ENCODE results near the gene UQCRFS1. TPM values are rescaled to one million over a fixed set of nuclear protein-coding genes. Genes with fewer than 3 reads are reported as not detected.
"Not testable (repeated sequence)": the region's sequence is repeated elsewhere in the genome, so short reads cannot be mapped to it uniquely, and the experiment has no call there.

The UQCRFS1 gene
- total RNA-seq, 1 experiment from 2014 or later: 60.6 TPM

- DNase-seq (no peak), ATAC-seq (no peak)
- POLR2A ChIA-PET (ENCODE audit: unreplicated experiment): no interaction called here
- Histone ChIP-seq H4K20me1 (ENCODE audit: low read length) (no peaks in the 10 kb centered on the region), H3K4me3 (ENCODE audit: low read length) (no peak overlapping the region), H2AFZ (ENCODE audit: low read length) (no peak overlapping the region), H3K27ac (ENCODE audit: low read length) (no peak overlapping the region), H3K27me3 (ENCODE audit: low read length) (no peaks in the 10 kb centered on the region), H3K9me3 (ENCODE audit: low read length) (no peaks in the 10 kb centered on the region), H3K9me2 (replicated peaks; ENCODE audit: low read length) (no peaks in the 10 kb centered on the region), H3K4me1 (ENCODE audit: insufficient read depth, low read length) (no peaks in the 10 kb centered on the region), H3F3A (ENCODE audit: low read length, unreplicated experiment) (no peaks in the 10 kb centered on the region), H3K36me3 (ENCODE audit: low read depth, low read length) (no peaks in the 10 kb centered on the region), H3K9ac (ENCODE audit: low read length) (no peak overlapping the region), H3K79me2 (ENCODE audit: low read length) (no peaks in the 10 kb centered on the region), H3K4me2 (ENCODE audit: low read length) (no peak overlapping the region)
- CTCF ChIA-PET: no interaction called here
- BruUV-seq (replicated peaks): no TSS peak
- intact Hi-C loops (cut with micrococcal nuclease): no loop called here
- TF ChIP-seq EZH2phosphoT487 (IDR thresholded peaks at IDR 0.05; ENCODE audit: borderline replicate concordance, low read length) (no peak), EZH2 (IDR thresholded peaks at IDR 0.05; ENCODE audit: low read length, unreplicated experiment) (no peak), CTCF (conservative IDR thresholded peaks at IDR 0.05; ENCODE audit: low read depth, low read length) (no peak)
Measured at GRCh38 chr19:29256516-29256915, 43.6 kb upstream of the UQCRFS1 start.

- CTCF ChIA-PET: no interaction called here
Measured at GRCh38 chr19:29255912-29256311, 43.0 kb upstream of the UQCRFS1 start.

GRCh38 chr19:29255006-29255405 is 42.1 kb upstream of the UQCRFS1 start:
- Histone ChIP-seq H3K4me3 (ENCODE audit: low read length) (no peak overlapping the region), H2AFZ (ENCODE audit: low read length) (no peak overlapping the region), H3K36me3 (ENCODE audit: low read depth, low read length) (no peaks in the 10 kb centered on the region), H3K27ac (ENCODE audit: low read length) (no peak overlapping the region), H3K9me3 (ENCODE audit: low read length) (no peaks in the 10 kb centered on the region), H3K27me3 (ENCODE audit: low read length) (no peaks in the 10 kb centered on the region), H3K4me2 (ENCODE audit: low read length) (no peak overlapping the region), H3K9me2 (replicated peaks; ENCODE audit: low read length) (no peaks in the 10 kb centered on the region), H3K4me1 (ENCODE audit: insufficient read depth, low read length) (no peaks in the 10 kb centered on the region), H3F3A (ENCODE audit: low read length, unreplicated experiment) (no peaks in the 10 kb centered on the region), H3K79me2 (ENCODE audit: low read length) (no peaks in the 10 kb centered on the region), H3K9ac (ENCODE audit: low read length) (no peak overlapping the region), H4K20me1 (ENCODE audit: low read length) (no peaks in the 10 kb centered on the region)
- ChIA-PET POLR2A (ENCODE audit: unreplicated experiment) (no interaction called here), CTCF (no interaction called here)
- TF ChIP-seq EZH2phosphoT487 (IDR thresholded peaks at IDR 0.05; ENCODE audit: borderline replicate concordance, low read length) (no peak), CTCF (conservative IDR thresholded peaks at IDR 0.05; ENCODE audit: low read depth, low read length) (no peak), EZH2 (IDR thresholded peaks at IDR 0.05; ENCODE audit: low read length, unreplicated experiment) (no peak)
- ATAC-seq (no peak), DNase-seq (no peak)
- intact Hi-C loops (cut with micrococcal nuclease): no loop called here
- BruUV-seq (replicated peaks): no TSS peak

More at GRCh38 chr19:29255912-29256311, 43.0 kb upstream of the UQCRFS1 start:
- H3K4me2 ChIP-seq (ENCODE audit: low read length): no peak overlapping the region
- no peaks in the 10 kb centered on the region for H3K9me3 ChIP-seq (ENCODE audit: low read length)
- no peaks in the 10 kb centered on the region for H3K36me3 ChIP-seq (ENCODE audit: low read depth, low read length)
- no peaks in the 10 kb centered on the region for H3K27me3 ChIP-seq (ENCODE audit: low read length)
- DNase-seq (no peak), ATAC-seq (no peak)
- BruUV-seq (replicated peaks): no TSS peak
- no peaks in the 10 kb centered on the region for H3F3A ChIP-seq (ENCODE audit: low read length, unreplicated experiment)
- no peak overlapping the region for H3K9ac ChIP-seq (ENCODE audit: low read length)
- H3K79me2 ChIP-seq (ENCODE audit: low read length): no peaks in the 10 kb centered on the region
- H2AFZ ChIP-seq (ENCODE audit: low read length): no peak overlapping the region
- no peak overlapping the region for H3K4me3 ChIP-seq (ENCODE audit: low read length)
- no peaks in the 10 kb centered on the region for H3K9me2 ChIP-seq (replicated peaks; ENCODE audit: low read length)
- no peak overlapping the region for H3K27ac ChIP-seq (ENCODE audit: low read length)
- POLR2A ChIA-PET (ENCODE audit: unreplicated experiment): no interaction called here
- no peaks in the 10 kb centered on the region for H4K20me1 ChIP-seq (ENCODE audit: low read length)
- TF ChIP-seq CTCF (conservative IDR thresholded peaks at IDR 0.05; ENCODE audit: low read depth, low read length) (no peak), EZH2 (IDR thresholded peaks at IDR 0.05; ENCODE audit: low read length, unreplicated experiment) (no peak), EZH2phosphoT487 (IDR thresholded peaks at IDR 0.05; ENCODE audit: borderline replicate concordance, low read length) (no peak)
- no peaks in the 10 kb centered on the region for H3K4me1 ChIP-seq (ENCODE audit: insufficient read depth, low read length)
- intact Hi-C loops (cut with micrococcal nuclease): no loop called here

- H3K4me1 ChIP-seq (ENCODE audit: insufficient read depth, low read length); H3K36me3 ChIP-seq (ENCODE audit: low read depth, low read length); H3K27me3 ChIP-seq (ENCODE audit: low read length); H3K9ac ChIP-seq (ENCODE audit: low read length); H3K9me3 ChIP-seq (ENCODE audit: low read length); H4K20me1 ChIP-seq (ENCODE audit: low read length); H3K79me2 ChIP-seq (ENCODE audit: low read length); H3K4me2 ChIP-seq (ENCODE audit: low read length); H3K4me3 ChIP-seq (ENCODE audit: low read length); H3K27ac ChIP-seq (ENCODE audit: low read length); H3K9me2 ChIP-seq (replicated peaks; ENCODE audit: low read length); BruUV-seq (replicated peaks); H2AFZ ChIP-seq (ENCODE audit: low read length); CTCF ChIA-PET; H3F3A ChIP-seq (ENCODE audit: low read length, unreplicated experiment); POLR2A ChIA-PET (ENCODE audit: unreplicated experiment); intact Hi-C loops (cut with micrococcal nuclease); DNase-seq; ATAC-seq: not testable (repeated sequence)
Measured at GRCh38 chr19:29249798-29250197, 36.8 kb upstream of the UQCRFS1 start.
